ENCODE results near the gene SYS1. TPM values are rescaled to one million over a fixed set of nuclear protein-coding genes. Genes with fewer than 3 reads are reported as not detected.

Gene SYS1
- polyA plus RNA-seq, 1 donor from 2014 or later = 16.1 TPM

- Histone ChIP-seq H3K9me3 (ENCODE audit: low read length) (no peaks in the 10 kb centered on the region), H3F3A (ENCODE audit: insufficient read depth, low read length, poor library complexity, severe bottlenecking) (no peaks in the 10 kb centered on the region), H3K79me2 (replicated peaks; ENCODE audit: insufficient read depth, low read length) (no peaks in the 10 kb centered on the region), H3K9me2 (ENCODE audit: insufficient read depth, low read length) (no peaks in the 10 kb centered on the region), H2AFZ (ENCODE audit: low read depth, low read length) (no peak overlapping the region), H3K27me3 (ENCODE audit: insufficient read depth, low read depth, low read length) (no peaks in the 10 kb centered on the region), H3K4me2 (ENCODE audit: low read length) (no peak overlapping the region), H4K20me1 (ENCODE audit: insufficient read depth) (no peaks in the 10 kb centered on the region), H3K27ac (ENCODE audit: low read length) (no peak overlapping the region), H3K36me3 (ENCODE audit: insufficient read depth, low read length) (no peaks in the 10 kb centered on the region), H3K4me3 (ENCODE audit: low read length) (no peak overlapping the region), H3K9ac (ENCODE audit: low read length) (no peak overlapping the region)
- no peak for TF ChIP-seq TAF1 (IDR thresholded peaks at IDR 0.05; ENCODE audit: low read depth)
- TF ChIP-seq MXI1 (conservative IDR thresholded peaks at IDR 0.05; ENCODE audit: poor library complexity, severe bottlenecking) = no peak
- TF ChIP-seq EP300 (conservative IDR thresholded peaks at IDR 0.05; ENCODE audit: poor library complexity, severe bottlenecking) = no peak
- no peak for TF ChIP-seq EZH2 (IDR thresholded peaks at IDR 0.05; ENCODE audit: borderline replicate concordance, insufficient read depth, low read length, poor library complexity, severe bottlenecking)
- no peak for TF ChIP-seq REST (IDR thresholded peaks at IDR 0.05; ENCODE audit: borderline replicate concordance)
- no peak for TF ChIP-seq SMC3 (conservative IDR thresholded peaks at IDR 0.05; ENCODE audit: poor library complexity)
- TF ChIP-seq, protein P1, sequence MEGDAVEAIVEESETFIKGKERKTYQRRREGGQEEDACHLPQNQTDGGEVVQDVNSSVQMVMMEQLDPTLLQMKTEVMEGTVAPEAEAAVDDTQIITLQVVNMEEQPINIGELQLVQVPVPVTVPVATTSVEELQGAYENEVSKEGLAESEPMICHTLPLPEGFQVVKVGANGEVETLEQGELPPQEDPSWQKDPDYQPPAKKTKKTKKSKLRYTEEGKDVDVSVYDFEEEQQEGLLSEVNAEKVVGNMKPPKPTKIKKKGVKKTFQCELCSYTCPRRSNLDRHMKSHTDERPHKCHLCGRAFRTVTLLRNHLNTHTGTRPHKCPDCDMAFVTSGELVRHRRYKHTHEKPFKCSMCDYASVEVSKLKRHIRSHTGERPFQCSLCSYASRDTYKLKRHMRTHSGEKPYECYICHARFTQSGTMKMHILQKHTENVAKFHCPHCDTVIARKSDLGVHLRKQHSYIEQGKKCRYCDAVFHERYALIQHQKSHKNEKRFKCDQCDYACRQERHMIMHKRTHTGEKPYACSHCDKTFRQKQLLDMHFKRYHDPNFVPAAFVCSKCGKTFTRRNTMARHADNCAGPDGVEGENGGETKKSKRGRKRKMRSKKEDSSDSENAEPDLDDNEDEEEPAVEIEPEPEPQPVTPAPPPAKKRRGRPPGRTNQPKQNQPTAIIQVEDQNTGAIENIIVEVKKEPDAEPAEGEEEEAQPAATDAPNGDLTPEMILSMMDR (IDR thresholded peaks at IDR 0.05; ENCODE audit: poor library complexity, severe bottlenecking) = no peak
- no peak for TF ChIP-seq POLR2AphosphoS5 (IDR thresholded peaks at IDR 0.05)
- no peak for TF ChIP-seq RAD21 (conservative IDR thresholded peaks at IDR 0.05)
Measured at GRCh38 chr20:45338121-45339030, 24.6 kb upstream of the SYS1 start.

GRCh38 chr20:45339084-45339483 lies 23.9 kb upstream of the SYS1 start:
- no peaks in the 10 kb centered on the region for H3K36me3 ChIP-seq (ENCODE audit: insufficient read depth, low read length)
- H3K4me3 ChIP-seq (ENCODE audit: low read length) = no peak overlapping the region
- no peak overlapping the region for H2AFZ ChIP-seq (ENCODE audit: low read depth, low read length)
- no peaks in the 10 kb centered on the region for H3K79me2 ChIP-seq (replicated peaks; ENCODE audit: insufficient read depth, low read length)
- H3K9ac ChIP-seq (ENCODE audit: low read length) = no peak overlapping the region
- no peaks in the 10 kb centered on the region for H3K9me3 ChIP-seq (ENCODE audit: low read length)
- H3K9me2 ChIP-seq (ENCODE audit: insufficient read depth, low read length) = no peaks in the 10 kb centered on the region
- no peaks in the 10 kb centered on the region for H3K27me3 ChIP-seq (ENCODE audit: insufficient read depth, low read depth, low read length)
- H3K4me2 ChIP-seq (ENCODE audit: low read length) = no peak overlapping the region
- no peaks in the 10 kb centered on the region for H4K20me1 ChIP-seq (ENCODE audit: insufficient read depth)
- no peaks in the 10 kb centered on the region for H3F3A ChIP-seq (ENCODE audit: insufficient read depth, low read length, poor library complexity, severe bottlenecking)
- H3K27ac ChIP-seq (ENCODE audit: low read length) = no peak overlapping the region
- no peak for TF ChIP-seq MXI1 (conservative IDR thresholded peaks at IDR 0.05; ENCODE audit: poor library complexity, severe bottlenecking)
- TF ChIP-seq, protein P1 (IDR thresholded peaks at IDR 0.05; ENCODE audit: poor library complexity, severe bottlenecking) = no peak
- no peak for TF ChIP-seq TAF1 (IDR thresholded peaks at IDR 0.05; ENCODE audit: low read depth)
- TF ChIP-seq EP300 (conservative IDR thresholded peaks at IDR 0.05; ENCODE audit: poor library complexity, severe bottlenecking) = no peak
- TF ChIP-seq POLR2AphosphoS5 (IDR thresholded peaks at IDR 0.05) = no peak
- no peak for TF ChIP-seq SMC3 (conservative IDR thresholded peaks at IDR 0.05; ENCODE audit: poor library complexity)
- no peak for TF ChIP-seq EZH2 (IDR thresholded peaks at IDR 0.05; ENCODE audit: borderline replicate concordance, insufficient read depth, low read length, poor library complexity, severe bottlenecking)
- TF ChIP-seq RAD21 (conservative IDR thresholded peaks at IDR 0.05) = no peak
- TF ChIP-seq REST (IDR thresholded peaks at IDR 0.05; ENCODE audit: borderline replicate concordance) = no peak

Data from neural cell (in vitro differentiated cells).